ENCODE data around the gene GTPBP8.
A peak's percentile ranks its signal among the peaks of the same experiment; 100 is the strongest.
"Not testable (repeated sequence)": the region's sequence is repeated elsewhere in the genome, so short reads cannot be mapped to it uniquely, and the experiment has no call there.

The GTPBP8 gene

GRCh38 chr3:113002037-113002436, 11.3 kb downstream of the GTPBP8 start:
- DNase-seq: no peak

DNA sequence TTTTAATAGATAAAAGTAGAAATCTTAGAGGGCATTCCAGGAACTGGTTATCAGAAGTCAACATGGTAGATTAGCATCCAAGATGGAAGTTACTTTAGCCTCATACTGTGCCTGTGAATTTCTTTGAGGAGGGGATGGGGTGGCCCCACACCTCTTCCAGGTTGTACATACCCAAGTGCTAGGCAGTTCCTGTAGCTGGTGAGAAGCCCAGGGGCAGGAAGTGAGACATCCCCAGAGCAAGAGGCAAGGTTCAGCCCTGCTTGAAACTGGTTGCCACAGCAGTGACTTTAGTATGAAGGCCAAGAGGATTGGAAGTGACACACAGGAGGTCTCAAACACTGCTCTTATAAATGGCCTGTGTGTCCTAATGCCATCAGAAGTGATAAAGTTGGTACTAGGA, 11.9 kb downstream of the GTPBP8 start:
- DNase-seq: peak; percentile 15

- DNase-seq: no peak
These were observed 14.8 kb downstream of the GTPBP8 start for GRCh38 chr3:113005611-113006010.

DNA sequence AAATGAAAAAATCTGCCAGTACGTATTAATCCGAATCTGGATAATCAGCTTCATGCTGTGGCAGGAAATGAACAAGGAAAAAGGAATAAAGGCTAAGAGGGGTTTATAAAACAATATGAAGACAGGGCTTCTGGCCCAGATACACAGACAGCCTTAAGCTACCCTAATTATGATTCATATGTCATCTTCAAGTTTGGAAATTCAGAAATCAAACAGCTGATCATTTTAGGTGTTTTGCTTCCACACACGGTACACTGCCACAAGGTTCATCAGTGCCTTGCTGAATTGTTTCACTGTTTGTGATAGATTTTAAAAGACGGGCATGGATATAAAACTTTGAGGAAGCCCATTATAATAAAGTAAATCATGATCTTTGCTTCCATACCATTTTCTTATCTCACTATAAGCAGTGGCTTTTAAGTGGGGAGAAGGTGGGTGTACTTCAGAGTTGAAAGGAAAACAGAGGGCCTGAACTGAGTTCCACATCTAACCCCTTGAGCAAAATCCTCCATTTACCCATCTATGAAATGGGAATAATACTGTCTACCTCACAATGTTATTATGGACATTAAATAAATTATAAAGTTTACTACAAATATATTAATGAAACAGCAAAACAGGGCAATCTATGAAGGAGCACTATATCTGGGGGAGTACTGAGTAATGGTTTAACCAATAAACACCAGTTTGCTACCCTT, 15.7 kb downstream of the GTPBP8 start:
- DNase-seq: no peak

GRCh38 chr3:113008117-113008516, 17.3 kb downstream of the GTPBP8 start:
- no peak for DNase-seq

DNA sequence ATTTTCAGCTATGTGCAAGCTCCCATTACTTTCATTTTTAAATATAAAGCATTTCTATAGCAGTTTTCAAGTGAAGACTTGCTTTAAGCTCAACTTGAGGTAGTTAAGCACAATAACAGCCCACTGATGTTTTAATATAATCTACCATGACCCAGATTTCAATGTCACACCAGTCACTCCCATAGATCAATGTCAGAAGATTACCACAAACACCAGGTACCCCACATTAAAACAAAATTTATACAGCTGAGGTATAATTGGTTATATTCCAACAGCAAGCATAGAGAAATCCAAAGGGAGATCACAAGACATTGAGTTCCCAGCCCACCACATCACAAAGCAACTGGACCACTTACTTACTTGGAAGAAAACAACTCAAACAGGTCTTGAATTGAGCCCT, 22.8 kb downstream of the GTPBP8 start:
- no peak for DNase-seq

GRCh38 chr3:113018536-113019181, 27.9 kb downstream of the GTPBP8 start:
- no peak for DNase-seq

DNA sequence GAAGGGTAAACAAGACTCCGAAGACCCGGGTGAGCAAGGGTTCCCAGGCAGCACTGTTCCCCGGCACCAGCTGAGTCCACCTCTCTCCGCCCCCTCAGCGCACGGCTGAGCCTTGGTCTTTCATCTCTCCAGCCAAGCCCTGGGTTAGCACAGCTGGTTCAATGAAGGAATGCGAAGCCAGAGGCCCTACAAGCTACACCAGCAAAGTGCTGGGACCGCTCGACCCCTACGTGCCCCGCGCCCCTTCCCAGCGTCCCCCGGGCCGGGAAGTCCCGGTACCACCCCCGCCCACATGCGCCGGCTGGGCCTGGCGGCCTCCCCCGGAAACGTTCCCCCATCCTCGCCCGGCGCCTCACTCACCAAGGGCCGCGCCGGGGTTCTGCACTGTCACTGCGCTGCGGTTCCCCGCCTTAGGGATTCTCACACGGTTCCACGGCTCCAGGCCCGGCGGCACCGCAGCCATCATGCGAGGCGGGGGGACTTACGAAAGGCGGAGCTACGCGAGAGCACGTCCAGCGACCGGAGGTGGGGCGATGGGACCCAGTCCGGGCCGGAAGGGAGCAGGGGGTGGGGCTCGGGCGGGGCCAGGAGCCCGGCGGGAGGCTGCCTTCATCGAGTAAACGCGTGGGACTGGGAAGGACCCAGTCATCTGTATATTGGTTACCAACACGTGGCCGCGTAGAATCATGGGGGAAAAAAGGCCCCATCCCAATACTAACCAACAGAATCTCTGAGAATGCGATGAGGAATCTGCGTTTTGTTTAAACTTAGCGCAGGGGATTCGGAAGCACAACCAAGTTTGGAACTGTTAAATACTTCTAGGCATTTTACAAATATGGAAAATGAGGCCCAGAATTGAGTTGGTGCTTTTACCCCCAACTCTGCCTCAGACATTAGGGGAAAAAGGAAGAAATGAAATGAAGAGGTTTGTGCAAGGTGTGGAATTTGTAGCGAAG, 28.7 kb downstream of the GTPBP8 start:
- DNase-seq: peak; percentile 89

- DNase-seq: no peak
These were observed 30.7 kb downstream of the GTPBP8 start for GRCh38 chr3:113021471-113021870.

GRCh38 chr3:113034011-113034410, 43.2 kb downstream of the GTPBP8 start:
- no peak for DNase-seq

GRCh38 chr3:113035387-113035982, 44.7 kb downstream of the GTPBP8 start:
- no peak for DNase-seq

DNA sequence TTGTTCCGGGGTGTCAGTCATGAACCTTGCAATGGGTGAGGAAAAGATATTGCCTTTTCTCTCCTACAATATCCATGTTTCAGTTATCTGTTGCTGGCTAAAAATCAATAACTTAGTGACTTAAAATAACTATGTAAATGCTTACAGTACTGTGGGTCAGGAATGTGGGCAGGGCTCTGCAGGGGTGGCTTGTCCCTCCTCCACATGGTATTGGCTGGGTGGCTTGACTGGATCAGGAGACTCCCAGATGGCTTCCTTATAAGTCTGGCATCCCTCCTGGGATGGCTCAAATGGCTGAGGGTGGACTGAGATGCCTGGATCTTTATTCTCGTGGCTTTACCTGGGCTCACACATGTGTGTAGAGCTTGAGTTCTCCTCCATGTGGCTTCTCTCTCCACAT, 47.5 kb downstream of the GTPBP8 start:
- no peak for DNase-seq

DNA sequence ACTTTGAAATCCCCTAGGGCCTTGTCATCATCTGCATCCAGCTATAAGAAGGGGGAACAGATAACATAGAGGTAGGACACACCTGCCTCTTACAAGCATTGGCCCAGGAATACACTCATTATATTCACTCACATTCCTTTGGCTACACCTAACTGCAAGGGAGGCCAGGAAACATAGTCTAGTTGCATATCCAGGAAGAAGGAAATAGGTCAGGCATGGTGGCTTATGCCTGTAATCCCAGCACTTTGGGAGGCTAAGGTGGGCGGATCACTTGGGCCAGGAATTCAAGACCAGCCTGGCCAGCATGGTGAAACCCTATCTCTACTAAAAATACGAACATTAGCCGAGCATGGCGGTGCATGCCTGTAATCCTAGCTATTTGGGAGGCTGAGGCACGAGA, 48.8 kb downstream of the GTPBP8 start:
- DNase-seq: no peak

DNA sequence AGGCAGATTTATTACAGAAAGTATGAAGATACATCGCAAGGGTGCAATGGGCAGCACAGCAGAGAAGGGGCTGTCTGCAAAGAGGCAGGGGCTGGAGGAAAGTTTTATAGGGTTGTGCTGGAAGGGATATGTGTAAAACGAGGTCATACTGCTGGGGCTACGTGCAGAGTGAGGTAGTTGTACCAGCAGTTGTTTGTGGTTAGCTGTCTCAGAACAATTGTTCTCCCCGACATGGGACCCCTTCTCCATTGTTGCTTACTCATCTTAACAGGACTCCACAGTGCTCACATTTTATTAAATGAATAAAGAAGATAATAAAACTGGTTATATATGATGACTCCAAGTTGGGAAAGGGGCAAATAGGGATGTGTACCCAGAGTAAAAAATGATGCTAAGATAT, 49.4 kb downstream of the GTPBP8 start:
- DNase-seq: no peak

DNA sequence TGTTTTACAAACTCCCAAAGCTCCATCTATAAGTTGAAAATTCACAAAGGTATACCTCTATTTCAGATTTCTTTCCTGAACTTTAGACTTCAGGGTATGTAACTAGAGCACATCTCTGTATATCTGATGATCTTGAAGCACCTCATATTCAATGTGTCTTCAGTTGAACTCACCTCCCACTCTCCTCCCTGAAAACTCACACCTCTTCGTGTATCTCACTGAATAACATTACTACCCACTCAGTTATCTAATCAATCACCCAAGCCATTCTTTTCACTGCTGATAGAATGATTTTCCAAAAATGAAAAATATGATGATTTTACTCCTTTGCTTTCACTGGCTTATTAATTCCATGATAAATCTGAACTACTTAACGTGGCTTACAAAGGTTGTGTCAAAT, 52.9 kb downstream of the GTPBP8 start:
- DNase-seq: no peak

DNA sequence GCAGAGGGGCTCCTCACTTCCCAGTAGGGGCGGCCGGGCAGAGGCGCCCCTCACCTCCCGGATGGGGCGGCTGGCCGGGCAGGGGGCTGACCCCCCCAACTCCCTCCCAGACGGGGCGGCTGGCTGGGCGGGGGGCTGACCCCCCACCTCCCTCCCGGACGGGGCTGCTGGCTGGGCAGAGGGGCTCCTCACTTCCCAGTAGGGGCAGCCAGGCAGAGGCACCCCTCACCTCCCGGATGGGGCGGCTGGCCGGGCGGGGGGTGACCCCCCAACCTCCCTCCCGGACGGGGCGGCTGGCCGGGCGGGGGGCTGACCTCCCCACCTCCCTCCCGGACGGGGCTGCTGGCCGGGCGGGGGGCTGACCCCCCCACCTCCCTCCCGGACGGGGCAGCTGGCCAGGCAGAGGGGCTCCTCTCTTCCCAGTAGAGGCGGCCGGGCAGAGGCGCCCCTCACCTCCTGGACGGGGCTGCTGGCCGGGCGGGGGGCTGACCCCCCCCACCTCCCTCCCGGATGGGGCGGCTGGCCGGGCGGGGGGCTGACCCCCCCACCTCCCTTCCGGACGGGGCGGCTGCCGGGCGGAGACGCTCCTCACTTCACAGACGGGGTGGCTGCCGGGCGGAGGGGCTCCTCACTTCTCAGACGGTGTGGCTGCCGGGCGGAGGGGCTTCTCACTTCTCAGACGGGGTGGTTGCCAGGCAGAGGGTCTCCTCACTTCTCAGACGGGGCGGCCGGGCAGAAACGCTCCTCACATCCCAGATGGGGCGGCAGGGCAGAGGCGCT, 55.6 kb downstream of the GTPBP8 start:
- not testable (repeated sequence) for DNase-seq

DNA sequence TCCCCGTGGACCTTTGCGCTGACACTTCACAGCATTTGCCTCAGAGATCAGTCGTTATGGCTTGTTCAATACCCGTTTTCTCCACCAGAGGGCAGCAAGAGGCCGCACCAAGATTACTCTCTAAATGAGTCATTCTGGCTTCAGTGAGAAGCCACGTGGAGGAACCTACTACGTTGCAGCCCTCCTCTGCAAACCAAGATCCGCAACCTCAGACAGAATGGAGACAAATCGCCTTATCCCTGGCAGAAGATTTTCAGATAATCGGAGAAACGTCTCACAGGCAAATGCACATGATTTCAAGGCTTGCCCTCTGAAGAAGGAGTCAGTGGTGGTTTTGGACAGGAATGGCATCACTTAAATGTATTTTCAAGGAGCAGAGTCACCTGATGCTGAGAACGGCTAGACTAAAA, 60.5 kb downstream of the GTPBP8 start:
- DNase-seq: peak; percentile 78

All from stimulated activated CD4-positive, alpha-beta T cell treated with anti-CD3 and anti-CD28 coated beads, Interleukin-12 subunit alpha, Interleukin-12 subunit beta, amount 100 ng/mL, for 4 hours (primary cell).